HG02884 (cell line): ENCODE results near the gene MRAS.
A peak's percentile ranks its signal among the peaks of the same experiment; 100 is the strongest.
"Not testable (repeated sequence)": the region's sequence is repeated elsewhere in the genome, so short reads cannot be mapped to it uniquely, and the experiment has no call there.

ENCODE experiments used
- ATAC-seq: cut with Tn5 transposase; IDR thresholded peaks from one replicate; pipeline ENCODE4 v1.9.1; 2021; ENCODE audit warnings: mild to moderate bottlenecking, moderate library complexity; ENCODE audit not compliant: unreplicated experiment

The MRAS gene

GRCh38 chr3:138412821-138413551 lies 64.6 kb downstream of the MRAS start:
- no peak for ATAC-seq

DNA sequence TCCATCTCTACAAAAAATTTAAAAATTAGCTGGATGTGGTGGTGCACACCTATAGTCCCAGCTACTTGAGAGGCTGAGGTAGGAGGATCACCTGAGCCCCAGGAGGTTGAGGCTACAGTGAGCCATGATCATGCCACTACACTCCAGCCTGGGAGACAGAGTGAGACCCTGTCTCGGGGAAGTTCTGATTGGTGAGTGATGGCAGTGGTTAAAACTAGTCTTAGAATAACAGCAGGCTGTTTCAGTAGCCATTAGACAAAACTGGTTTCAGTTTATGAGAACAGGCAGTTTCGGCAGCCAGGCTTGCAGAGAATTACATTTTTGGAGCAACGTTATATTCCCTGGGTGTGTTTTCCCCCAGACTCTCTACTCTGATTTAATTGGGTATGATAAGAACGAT lies 67.9 kb downstream of the MRAS start:
- ATAC-seq, result not testable (repeated sequence)

GRCh38 chr3:138417559-138417982 lies 69.2 kb downstream of the MRAS start:
- ATAC-seq, result peak; percentile 90

DNA sequence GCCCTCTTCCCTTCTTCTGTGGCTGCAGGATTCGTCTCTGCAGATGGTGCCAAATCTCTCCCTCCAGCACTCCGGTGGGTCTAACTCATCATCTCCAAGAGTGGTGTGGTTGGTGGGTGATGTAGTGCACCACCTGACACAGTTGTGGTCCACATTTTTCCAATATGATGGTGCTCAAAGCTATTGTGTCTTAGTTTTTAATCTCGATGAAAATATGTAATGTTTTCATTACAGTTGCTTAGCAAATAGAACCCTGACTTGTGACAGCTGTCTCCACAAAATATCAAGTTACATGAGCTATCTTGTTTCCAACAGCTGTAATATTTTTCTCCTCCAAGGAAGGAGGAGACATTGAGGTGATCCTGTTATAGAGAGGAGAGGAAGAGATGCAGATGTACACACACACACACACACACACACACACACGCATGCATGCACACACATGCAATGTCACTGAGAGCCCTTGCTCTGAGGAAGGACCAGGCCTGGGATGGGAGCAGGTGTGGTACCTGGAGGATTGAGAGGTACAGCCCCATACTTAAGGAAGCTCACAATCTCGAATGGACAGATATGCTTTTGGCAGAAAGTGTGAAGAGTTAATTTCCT lies 70.3 kb downstream of the MRAS start:
- ATAC-seq, result no peak

GRCh38 chr3:138423316-138423715 lies 74.9 kb downstream of the MRAS start:
- ATAC-seq, result no peak

DNA sequence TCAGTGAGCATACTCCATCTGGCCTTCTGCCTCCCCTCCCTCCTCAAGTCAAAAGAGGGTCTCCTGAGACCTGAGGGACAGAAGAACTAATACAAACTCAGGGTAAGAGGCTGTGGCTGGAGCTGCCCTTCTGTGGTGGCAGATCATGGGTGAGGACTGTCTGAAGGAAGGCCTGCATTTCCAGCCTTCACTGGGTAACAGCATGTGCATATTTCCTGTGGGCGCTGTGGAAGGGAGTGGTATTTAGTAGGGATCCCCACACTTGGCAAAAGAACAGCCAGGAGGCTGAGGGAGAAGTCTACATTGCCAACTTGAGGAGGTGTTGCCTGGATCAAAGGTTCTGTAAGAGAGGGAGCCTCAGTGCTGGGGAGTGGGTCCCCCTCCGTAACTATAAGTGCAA lies 75.9 kb downstream of the MRAS start:
- ATAC-seq, result no peak

- no peak for ATAC-seq
Measured at GRCh38 chr3:138426211-138426610, 77.8 kb downstream of the MRAS start.

DNA sequence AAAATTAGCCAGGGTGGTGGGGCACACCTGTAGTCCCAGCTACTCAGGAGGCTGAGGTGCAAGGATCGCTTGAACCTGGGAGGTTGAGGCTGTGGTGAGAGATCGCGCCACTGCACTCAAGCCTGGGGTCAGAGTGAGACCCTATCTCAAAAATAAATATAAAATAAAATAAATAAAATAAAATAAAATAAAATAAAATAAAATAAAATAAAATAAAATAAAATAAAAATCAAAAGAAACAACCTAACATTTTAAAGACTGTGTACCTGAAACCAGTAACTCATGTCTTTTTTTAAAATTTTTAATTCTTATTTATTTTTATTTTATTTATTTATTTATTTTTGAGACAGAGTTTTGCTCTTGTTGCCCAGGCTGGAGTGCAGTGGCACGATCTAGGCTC lies 78.4 kb downstream of the MRAS start:
- ATAC-seq, result not testable (repeated sequence)

DNA sequence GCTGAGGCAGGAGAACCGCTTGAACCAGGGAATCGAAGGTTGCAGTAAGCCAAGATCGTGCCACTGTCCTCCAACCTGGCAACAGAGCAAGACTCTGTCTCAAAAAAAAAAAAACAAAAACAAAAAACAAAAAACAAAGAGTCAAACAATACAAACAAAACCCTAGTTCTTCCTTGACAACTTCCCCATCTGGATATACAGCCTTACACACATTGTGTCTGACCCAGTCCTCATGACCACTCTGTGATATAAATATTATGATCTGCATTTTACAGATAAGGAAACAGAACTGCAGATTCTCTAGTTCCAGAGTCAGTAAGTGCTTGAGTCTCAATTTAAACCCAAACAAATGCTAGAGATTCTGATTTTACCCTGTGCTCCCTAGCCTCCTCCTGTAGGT lies 81.3 kb downstream of the MRAS start:
- no peak for ATAC-seq

- ATAC-seq, result no peak
Measured at GRCh38 chr3:138432576-138433240, 84.3 kb downstream of the MRAS start.

GRCh38 chr3:138433892-138434275 lies 85.5 kb downstream of the MRAS start:
- ATAC-seq, result no peak

DNA sequence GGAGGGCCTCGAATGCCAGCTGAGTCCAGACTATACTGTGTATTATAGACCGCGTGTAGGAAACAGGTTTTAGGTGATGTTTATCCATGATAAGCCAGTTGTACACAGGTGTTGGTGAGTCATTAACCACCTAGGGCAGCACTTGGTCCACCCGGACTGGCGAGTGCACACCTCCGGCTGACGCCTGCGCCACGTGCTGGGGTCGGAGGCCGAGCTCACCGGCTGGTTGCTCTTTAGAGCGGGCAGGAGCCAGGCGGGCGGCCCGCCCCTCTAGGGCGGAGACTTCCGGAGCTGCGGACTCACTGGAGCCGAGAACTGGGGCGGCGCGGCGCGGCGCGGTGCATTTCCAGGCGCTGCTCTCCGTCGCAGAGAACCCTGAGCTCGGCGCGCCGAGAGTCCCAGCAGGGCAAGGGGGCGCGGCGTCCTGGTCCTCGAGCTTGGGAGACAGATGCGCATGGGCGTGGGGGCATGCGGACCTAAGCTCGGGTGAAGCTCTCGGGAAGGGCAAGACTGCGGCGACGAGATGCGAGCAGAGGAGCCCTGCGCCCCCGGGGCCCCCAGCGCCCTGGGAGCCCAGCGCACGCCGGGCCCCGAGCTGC lies 86.0 kb downstream of the MRAS start, which contains the start of gene ESYT3:
TSS of gene ESYT3 (plus strand) at position 341 of the 599 bp plus-strand sequence. CDS start at position 524, 183 bp downstream.
- ATAC-seq, result no peak

DNA sequence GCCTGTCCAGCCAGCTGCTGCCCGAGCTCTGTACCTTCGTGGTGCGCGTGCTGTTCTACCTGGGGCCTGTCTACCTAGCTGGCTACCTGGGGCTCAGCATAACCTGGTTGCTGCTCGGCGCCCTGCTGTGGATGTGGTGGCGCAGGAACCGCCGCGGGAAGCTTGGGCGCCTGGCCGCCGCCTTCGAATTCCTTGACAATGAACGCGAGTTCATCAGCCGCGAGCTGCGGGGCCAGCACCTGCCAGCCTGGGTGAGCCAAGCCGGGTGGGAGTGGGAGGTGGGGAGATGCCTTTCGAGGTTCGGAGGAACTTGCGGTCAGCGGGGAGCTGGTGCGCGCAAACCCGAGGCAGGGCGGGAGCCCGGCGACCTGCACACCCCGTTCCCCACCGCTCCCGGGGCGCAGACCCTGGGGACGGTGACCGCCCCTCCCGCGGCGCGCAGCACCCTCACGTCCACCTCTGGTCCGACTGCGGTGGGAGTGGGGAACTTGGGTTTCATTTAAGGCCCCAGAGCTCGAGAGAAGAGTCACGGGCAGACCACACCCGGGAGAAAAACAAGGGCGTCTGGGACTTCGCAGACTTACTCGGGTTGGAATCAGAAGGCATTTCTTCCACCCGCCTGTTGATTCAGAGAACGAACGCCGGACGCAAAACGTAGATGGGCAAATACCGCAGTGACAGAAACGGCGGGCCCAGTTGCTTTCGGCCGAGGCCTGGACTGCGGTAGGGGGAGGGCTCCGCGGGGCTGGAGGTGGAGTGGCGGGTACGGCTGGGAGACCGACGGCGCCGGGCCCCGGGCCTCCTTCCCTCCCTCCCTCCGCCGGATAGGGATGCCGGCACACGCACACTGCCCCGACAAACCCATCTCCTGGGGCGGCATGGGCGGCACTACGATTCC lies 86.7 kb downstream of the MRAS start:
- ATAC-seq, result no peak

DNA sequence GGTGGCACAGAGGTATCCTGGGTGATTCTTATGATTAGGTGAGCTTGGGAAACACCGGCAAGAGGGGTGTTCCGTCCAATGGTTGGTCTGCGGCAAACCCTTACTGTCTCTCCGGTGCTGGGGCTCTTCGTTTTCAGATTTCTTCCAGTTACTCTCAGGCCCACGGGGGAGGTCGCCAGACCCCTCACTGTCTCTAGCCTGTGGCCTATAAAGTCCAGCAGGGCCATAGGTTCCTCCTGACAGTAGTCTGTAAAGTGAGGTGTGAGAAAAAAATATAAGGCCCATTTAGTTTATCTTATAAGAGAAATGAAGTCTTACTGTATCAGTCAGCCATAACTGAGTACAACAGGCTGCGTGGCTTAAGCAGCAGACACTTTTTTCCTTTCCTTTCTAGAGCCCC lies 87.5 kb downstream of the MRAS start:
- ATAC-seq, result no peak

DNA sequence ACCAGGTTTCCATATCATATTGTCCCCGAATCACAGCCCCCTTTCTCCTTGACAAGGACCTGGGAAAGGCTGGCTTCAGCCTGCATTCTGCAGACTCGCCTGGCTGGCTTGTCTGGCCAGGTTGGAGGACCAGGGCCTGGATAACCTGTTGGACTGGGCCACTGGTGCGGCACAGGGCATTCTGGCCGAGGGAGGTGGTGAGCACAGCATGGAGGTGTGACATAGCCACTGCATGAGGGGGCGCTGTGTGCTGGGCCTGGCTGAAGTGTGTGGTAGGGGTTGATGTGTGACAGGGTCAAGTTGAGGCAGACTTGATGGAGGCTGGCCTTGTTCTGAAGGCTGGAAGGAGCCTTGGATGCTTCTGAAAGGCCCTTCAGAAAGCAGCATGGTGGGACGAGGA lies 88.9 kb downstream of the MRAS start:
- ATAC-seq, result no peak

GRCh38 chr3:138438896-138439295 lies 90.5 kb downstream of the MRAS start:
- ATAC-seq, result no peak

DNA sequence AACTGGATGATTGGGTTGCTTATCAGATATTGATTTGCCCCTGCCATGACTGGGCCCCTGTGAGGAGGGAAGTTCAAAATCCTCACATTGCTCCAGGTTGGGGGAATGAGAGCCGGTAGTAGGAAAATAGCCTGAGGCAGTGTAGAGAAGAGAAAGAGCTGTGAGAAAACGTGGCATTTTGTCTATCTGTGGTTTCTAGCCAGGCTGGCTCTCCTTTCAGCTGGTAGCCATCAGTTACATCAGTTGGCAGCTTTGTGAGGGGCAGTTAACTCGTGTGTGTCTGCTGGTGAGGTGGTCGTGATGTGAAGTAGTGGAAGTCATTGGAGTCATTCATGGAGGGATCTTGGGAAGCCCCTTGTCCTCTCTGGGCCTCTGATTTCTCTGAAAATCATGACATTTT lies 91.3 kb downstream of the MRAS start:
- ATAC-seq, result no peak

GRCh38 chr3:138440121-138440521 lies 91.7 kb downstream of the MRAS start:
- no peak for ATAC-seq

DNA sequence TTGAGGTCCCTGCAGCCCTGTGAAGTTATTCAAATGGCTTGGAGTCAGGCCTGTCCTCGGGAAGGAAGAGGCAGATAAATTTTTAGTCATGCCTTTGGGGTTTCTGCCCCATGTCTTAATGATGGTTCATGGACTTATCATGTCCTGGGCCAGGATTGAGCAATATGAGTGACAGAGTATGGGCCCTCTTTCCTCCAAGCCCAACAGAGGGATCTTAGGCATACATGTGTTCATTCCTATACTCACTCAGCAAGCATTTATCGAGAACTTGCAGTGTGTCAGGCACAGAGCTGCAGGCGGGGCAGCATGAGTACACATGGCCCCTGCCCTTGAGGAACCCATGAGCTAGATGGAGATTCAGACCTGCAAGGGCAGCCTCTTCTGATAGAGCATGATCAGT lies 92.2 kb downstream of the MRAS start:
- ATAC-seq, result no peak

DNA sequence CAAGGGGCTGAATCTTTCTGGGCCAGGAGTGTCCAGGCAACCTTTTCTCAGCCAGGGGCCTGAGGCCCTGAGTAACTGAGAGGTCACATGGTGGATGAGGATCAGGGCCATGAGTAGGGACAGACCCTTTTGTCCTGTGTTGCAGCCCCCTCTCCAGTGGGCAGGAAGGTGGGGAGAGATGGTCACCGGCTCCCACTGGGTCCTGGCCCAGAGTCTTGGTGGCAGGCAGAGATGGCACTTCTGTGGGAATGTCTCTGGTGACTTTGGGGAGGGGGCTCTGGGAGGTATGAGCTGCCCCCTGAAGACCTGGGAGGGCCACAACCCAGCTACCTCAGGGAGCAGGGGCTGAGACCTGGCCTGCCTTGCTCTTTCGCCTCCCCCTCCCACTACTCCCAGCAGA lies 92.9 kb downstream of the MRAS start:
- ATAC-seq, result no peak

DNA sequence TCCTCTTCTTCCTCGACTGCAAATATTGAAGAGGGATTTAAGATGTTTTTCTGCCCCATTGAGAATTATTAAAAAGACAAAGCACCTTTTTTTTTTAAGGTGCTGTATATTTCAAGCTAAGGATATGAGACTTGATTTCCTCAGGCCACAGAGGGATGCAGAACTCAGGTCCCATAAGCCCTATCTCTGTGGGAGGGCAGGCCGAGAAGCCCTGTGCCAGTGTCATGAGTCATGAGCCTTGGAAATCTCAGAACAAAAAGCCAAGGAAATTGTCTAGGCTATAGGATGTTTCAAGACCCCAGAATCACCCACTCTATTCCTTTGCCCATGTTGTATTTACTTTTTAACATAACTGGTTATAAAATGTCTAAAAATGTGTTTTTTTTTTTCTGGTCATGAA lies 93.4 kb downstream of the MRAS start:
- ATAC-seq, result no peak
